ENCODE data around the gene CYB5A.

- TF ChIP-seq CTCF (conservative IDR thresholded peaks at IDR 0.05; ENCODE audit: low read depth, low read length) (no peak), EZH2phosphoT487 (IDR thresholded peaks at IDR 0.05; ENCODE audit: borderline replicate concordance, low read length) (no peak)
These were observed 44.9 kb upstream of the CYB5A start for GRCh38 chr18:74336656-74337055.
